ENCODE data around the gene PPP6R1.

PPP6R1 gene

DNA sequence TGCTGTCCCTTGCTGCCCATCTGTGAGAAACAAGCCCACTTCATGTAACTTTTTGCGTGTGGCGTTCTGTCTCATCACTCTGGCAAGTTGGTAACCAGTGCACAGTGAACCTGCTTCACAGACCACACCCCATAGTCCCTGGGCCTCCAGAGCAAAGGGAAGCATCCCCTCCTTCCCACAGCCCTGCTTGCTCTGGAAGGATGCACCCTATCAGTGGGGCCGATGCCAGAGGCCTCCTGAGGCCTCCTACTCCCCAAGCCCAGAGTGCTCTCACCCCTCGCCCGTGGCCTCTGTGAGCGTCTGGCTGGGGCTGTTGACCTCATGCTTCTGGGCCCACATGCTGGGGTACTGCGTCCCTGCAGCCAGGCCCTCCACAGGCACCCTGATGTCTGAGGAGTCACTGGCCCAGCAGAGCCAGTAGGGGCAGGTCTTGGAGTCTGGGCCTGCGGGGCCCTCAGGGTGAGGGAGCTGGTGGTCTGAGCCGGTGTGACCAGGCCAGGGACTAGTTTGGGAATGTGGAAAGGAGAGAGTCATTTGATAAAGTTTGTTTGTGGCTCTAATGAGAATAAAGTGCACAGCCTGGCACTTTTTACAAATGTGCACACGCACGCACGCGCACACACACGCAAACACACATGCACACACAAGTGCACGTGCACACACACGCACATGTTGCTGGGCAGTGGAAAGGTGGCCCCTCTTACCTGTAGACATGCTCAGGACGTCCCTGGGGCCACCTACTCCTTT lies 35.4 kb downstream of the PPP6R1 start:
- DNase-seq: no peak

DNA sequence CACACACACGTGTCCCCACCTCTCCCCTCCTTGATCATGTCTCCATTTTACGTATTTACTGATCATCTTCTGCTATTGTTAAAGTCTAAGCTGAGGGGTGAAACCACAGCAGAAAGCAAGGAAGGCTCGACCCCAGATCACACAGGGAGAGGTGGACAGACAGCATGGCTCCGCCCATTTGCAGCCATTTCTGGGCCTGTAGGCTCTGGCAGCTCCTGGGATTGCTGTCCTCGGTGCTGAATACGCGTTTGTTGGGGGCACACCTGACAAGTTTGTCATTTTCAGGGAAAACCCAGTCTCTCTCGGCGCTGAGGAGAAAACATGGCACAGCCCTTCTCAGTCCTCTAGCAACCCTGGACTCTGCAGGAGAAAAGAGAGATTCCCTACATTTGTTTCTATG lies 38.3 kb downstream of the PPP6R1 start:
- peak; percentile 61 for DNase-seq

DNA sequence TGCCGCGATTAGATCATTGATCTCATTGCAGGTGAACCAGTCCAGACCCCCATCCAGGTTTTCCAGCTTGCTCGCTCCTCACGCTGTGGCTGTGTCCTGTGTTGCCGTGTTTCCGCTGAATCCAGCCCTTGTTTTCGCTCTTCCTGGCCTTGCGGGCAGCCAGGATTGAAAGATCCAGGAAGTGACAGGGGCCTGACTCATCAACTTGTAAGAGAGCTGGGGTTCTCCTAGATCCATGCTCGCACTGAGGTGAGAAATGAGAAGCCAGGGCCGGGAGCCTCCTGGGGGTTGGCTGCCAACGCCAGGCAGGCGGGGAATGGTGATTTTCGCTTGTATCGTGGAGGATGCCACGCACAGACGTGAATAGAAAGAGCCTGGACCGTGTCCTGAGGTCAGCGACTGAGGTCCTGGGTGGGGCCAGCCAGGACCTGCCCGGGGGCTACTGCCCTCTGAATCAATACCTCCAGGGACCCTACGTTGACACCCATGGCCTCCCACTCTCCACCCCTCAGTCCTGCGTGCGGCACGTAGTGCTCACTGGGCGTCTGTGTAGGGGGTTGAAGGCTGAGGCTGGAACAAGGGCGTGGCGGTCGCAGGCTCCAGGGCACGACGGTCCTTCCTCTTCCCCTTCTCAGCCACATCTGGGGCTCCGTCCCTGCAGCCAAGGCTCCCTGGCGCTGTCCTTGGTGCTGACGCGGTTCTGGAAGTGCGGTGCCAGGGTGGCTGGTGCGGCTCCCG lies 42.2 kb downstream of the PPP6R1 start:
- DNase-seq: peak; percentile 92

DNA sequence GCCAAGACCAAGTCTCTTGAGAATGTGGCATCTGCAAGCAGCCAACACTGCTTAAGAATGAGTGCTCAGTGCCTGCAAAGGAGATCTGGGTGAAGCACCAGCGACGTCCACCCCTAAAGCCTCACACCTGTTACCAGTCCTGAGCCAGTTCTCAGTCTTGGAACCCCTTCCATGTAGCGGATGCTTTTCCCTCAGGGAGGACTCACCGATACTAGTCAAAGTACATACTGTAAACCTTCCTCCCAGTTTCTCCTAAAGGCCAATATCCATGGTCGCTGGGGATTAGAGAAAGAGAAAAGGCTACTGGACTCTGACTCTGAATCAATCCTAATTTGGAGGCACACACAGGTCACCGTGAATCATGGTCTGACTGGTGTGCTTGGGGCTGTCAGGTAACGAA lies 45.3 kb downstream of the PPP6R1 start:
- no peak for DNase-seq

DNA sequence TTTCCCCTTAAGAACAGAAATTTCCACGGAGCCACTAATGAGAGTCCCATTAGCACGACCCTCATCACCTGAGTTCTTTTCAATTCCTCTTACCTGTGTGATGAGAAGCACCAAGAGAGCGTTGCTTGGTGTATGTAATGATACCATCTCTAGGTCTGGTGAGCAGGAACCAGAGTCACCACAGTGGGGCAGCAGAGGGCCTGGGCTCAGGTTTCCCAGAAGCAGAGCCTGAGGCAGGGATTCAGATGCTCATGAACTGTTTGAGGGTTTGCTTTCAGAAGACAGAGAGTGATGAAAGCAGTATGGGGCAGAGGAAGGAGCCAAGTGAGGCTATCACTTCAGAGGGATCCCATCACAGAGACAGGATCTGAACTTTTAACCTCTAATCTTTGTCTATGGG lies 46.4 kb downstream of the PPP6R1 start:
- peak; percentile 63 for DNase-seq

DNA sequence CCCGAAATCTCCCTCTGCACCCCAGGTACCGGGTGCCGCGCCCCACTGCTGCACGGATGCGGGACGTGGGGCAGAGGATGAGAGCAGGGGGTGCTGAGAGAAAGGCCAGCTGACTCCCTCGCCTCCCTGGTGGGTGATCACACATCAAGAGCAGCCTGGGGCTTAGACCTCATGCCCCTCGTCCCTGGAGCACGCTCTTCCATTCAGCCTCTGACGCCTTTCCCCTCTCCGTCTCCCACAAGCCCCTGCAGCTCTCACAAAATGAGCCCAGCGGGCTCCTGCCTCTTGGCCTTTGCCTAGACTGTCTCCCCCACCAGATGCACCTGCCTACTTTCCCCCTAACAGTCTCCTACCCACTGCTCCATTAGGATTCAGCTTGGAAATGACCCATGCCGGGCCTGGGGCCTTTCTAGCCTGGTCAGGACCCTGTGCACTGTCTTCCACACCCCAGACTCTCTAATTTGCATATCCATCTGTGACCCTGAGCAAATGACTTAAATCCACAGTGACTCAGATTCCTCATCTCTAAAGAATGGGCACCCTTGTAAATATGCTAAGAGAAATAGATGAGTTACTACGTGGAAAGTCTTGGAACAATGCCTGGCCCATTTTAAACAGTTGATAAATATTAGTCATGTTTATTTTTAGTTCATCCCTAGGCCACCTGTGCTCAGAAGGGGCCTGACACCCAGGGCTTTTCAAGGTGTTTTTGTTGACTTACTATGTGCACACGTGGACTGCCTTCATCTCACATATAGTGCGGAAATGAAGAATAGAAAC lies 48.9 kb downstream of the PPP6R1 start:
- DNase-seq: no peak

DNA sequence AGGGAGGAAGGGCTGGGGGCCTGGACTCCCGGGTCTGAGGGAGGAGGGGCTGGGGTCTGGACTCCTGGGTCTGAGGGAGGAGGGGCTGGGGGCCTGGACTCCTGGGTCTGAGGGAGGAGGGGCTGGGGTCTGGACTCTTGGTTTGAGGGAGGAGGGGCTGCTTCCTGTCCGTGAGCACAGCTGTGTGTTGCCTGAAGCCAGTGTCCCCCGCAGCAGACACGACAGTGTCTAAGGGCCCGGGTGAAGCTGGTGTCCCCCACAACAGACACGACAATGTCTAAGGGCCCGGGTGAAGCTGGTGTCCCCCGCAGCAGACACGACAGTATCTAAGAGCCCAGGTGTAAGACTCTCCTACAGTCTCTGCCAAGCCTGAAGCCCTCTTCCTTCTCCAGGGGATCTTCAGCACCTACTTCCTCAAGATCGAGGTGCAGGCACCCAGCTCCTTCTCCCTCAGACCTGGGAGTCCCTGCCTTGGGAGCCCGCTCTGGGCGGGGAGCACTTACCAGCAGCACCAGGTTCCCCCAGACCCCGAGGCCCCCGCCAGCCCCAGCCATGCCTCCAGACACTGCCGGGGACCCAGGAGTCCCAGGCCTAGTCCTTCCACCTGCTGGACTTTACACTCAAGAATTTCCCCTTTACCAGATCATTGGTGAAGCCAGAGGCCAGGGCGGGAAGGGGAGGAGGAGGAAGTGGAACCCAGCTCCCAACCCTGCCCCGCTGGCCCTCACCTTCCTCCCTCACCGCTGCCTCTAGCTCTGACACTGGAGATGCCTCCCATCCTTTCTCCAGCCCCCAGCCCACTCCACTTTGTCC lies 49.7 kb downstream of the PPP6R1 start, which contains the start of gene PTPRH:
Gene PTPRH (minus strand): TSS at position 622 of the 813 bp plus-strand sequence. CDS start 68 bp downstream, at position 554.
- no peak for DNase-seq

DNA sequence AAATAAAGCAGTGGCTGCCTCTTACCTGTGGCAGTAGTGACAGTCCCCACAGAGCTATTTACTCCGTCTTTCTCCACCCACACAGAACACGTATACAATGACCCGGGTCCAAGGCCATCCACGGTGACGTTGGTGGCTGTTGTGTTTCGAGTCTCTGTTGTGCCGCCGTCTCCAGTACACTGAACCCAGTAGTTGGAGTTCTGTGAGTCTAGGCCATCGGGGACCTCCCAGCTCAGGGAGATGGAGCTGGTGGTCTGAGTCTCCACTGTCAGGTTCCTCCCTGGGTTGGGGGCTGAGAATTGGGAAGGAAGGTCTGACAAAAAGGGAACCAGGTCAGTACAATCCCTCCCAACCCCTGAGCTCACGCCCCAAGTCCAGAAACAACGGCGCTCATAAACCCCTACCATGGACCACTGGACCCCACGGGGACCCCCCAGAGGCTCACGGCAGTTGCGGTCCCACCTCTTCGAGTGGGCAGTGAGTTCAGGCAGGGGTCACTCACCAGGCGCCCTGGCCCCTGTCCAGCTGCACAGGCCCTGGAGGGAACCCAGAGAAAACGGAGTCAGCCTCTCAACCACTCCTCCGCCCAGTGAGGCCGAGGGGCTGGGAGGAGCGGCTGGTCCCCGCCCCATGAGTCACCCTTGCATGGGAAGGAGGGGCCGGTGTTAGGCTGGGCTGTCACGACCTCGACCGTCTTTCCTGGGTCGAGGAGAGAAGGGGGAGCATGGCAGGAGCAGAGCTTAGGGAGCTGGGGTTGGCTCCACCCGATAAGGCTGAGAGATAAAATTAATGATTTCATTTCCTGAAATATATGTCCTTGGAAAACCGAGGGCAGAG lies 51.9 kb downstream of the PPP6R1 start:
- peak; percentile 94 for DNase-seq

DNA sequence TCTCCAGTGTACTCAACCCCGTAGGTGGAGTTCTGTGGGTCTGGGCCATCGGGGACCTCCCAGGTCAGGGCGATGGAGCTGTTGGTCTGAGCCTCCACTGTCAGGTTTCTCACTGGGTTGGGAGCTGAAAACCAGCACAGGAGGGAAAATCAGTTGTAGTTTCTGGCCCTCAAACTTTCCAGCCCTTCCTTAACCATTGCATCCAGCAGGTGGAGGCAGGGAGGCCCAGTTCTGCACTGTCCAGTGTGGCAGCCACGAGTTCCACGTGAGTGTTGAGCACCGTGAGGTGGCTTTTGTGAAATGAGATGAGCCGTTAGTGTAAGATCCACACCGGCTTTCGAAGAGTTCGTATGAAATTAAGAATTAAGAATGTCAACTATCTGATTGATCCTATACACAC lies 56.6 kb downstream of the PPP6R1 start:
- DNase-seq: peak; percentile 40

DNA sequence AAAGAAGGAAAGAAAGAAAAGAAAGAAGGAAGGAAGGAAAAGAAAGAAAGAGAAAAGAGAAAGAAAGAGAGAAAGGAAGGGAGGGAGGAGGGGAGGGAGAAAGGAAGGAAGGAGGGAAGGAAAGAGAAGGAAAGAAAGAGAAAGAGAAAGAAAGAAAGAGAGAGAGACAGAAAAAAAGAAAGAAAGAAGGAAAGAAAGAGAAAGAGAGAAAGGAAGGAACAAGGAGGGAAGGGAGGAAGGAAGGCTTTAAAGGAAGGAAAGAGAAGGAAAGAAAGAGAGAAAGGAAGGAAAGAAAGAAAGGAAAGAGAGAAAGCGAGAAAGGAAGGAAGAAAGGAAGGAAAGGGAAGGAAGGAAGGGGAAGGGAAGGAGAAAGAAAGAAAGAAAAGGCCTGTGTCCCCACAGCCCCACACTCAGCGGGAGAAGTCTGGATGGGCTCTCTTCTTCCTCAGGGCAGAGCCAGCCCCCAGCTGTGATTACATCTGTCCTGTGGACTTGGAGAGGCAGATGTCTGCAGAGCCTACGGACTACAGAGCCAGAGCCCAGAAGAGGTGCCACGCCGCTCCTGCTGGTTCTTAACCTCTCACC lies 59.1 kb downstream of the PPP6R1 start:
- no peak for DNase-seq

DNA sequence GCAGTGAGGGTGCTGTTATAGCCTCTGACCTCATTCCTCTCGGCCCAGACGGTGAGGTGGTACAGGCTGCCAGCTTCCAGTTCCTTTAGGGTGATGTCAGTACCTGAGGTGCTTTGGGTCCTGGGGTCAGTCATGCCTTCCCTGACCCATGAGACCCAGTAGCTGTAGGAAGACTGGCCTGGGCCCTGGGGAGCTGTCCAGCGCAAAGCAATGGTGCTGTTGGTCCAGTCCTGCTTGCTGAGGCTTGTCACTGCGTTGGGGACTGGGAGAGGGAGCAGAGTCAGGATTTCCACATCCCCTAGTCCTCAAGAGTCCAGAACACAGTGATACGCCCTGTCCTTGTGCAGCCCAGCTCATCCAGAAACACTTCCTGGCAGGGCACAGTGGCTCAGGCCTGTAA lies 60.2 kb downstream of the PPP6R1 start:
- DNase-seq: no peak

DNA sequence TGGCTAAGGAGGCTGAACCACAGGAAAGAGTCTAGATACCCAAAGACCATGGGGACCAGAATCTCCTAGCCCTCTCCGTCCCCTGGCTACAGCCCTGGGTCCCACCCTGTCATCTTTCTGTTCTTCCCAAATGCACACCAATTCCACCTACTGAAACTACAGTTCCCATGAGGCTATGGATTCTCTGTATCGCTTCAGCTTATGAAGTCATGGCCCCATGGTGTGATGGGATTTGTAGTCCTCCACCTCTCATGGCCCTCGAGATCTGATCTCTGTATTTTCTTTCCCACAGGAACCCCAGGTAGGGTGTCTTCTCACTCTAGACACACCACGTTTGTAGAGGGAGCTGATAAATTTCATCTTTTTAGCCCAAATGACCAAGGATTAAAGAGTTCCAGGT lies 61.3 kb downstream of the PPP6R1 start:
- peak; percentile 69 for DNase-seq

DNA sequence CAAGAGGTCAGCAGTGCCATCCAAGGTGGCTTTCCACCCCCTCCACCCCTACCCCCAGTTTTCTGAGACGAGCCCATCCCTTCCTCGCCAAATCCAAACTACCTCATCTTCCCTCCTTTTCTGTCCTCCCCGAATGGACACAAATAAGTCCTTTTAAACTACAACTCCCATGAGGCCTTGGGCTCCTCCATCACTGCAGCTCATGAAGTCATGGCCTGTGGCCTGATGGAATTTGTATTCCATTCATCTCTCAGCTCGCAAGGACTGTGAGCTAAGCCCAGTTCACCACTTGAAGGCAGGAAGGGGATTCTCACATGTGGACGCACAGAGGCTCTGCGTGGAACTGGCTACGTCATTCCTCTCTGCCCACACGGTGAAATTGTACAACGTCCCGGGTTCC lies 62.0 kb downstream of the PPP6R1 start:
- DNase-seq: peak; percentile 45

DNA sequence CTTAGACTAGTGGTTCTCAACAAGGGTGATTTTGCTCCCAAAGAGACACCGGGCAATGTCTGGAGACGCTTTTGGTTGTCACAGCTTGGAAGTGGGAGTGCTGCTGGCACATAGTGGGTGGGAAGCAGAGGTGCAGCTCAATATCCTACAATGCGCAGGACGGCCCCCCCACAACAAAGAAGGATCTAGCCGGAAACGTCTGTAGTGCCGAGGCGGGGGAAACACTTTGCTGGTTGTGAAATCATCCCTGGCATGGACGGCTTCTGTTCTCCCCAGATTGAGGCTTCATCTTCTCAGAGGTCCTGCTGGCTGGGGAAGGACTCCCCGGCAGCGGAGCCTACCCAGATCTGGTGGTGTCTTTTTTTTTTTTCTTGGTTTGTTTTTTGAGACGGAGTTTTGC lies 65.3 kb downstream of the PPP6R1 start:
- no peak for DNase-seq

DNA sequence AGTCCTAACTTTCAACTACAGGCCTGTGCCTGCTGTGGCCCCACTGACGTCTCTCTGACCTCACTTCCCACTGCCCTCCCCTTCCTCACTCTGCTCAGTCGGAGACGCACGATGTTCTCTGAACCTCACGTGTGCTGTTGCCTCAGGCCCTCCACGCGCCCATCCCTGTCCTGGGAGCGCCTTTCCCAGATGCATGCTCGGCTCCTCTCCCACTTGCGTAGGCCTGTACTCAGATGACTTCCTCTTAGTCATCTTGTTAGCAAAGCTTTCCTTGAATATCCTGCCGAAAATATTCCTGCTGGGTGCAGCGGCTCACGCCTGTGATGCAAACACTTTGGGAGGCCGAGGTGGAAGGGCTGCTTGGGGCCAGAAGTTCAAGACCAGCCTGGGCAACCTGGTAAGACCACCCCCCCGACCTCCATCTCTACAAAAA lies 69.4 kb downstream of the PPP6R1 start:
- no peak for DNase-seq

DNA sequence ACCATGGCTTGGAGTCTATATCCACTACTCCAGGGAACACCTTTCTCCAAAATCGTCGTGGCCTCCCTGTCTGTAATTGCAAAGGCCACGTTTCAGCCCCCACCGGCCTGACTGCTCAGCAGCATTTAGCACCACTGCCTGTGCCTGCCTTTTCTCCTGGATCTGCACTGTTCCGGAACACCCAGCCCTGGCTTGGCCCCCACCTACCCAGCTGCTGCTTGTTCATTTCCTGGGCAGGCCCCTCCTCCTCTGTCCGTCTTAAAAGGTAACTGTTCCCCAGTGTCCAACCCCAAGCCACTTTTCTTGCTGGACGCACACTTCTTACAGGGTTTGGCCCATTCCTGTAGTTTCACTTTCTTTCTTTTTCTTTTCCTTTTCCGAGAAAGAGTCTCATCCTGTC lies 70.2 kb downstream of the PPP6R1 start:
- DNase-seq: no peak

DNA sequence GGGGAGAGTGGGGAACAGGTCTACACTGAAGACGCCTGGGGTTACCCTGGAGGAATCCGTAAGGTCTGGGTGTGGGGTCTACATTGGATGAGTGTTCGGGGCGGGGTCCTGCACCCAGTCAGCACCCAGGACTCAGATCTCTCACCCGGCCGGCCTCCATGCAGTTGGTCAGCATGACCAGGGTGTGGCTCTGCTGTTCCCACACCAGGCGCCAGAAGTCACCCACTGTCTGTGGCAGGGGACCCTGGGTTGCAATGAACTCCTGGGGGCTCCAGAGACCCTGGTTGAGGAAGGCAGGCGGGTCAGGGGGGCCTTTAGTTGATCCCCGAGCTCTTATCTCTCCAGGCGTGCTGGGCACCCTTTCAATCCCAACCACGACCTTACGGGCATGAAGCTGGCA lies 72.7 kb downstream of the PPP6R1 start:
- no peak for DNase-seq

DNA sequence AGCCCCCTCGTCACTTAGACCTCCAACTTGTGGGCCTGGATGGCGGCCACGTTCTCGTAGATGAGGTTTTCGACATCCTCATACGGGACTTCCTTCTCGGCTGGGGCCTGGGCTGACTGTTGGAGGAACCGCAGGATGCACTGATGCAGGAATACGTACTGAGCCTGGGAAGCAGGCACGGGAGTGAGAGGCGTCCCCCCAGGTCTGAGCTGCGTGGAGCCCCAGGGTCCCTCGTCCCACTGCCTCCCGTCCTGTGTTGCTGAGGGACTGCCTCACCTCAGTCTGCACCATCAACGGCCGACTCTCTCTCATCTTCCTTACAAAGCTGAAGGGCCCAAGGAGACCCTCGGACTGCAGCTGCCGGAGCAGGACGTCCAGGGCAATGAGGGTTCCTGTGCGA lies 77.1 kb downstream of the PPP6R1 start:
- DNase-seq: no peak
